WTC11 (cell line): ENCODE results near the gene ARMC7. TPM values are rescaled to one million over a fixed set of nuclear protein-coding genes. Genes with fewer than 3 reads are reported as not detected.
"Not testable (repeated sequence)": the region's sequence is repeated elsewhere in the genome, so short reads cannot be mapped to it uniquely, and the experiment has no call there.

ENCODE experiments used
- ATAC-seq: fragments of 200-7000 bp; cut with Tn5 transposase; 2 replicates; pipeline ENCODE4 v1.10.0; 2021; ENCODE audit warnings: mild to moderate bottlenecking, moderate library complexity
- CTCF ChIA-PET: fragments of 300-600 bp; sonication (Branson Sonifier 250); formaldehyde crosslinking; loops from one replicate; lab custom pipeline; 2021; ENCODE audit warnings: antibody characterized with exemption; lab: Charles Lee
- POLR2A ChIA-PET: fragments of 350-600 bp; sonication (Branson Sonifier 250); formaldehyde crosslinking; loops from one replicate; lab custom pipeline; 2021; ENCODE audit warnings: antibody characterized with exemption; lab: Charles Lee
- DNase-seq: peaks from one replicate; pipeline ENCODE4 v3.0.0; 2021; ENCODE audit warnings: low spot score
- H3K27ac Mint-ChIP-seq: 2 replicates; pipeline ENCODE4 v1.8.0; 2021; ENCODE audit warnings: mixed read lengths
- H3K27me3 Mint-ChIP-seq: 2 replicates; pipeline ENCODE4 v1.8.0; 2021; ENCODE audit warnings: low read depth, mild to moderate bottlenecking, moderate library complexity, mixed read lengths
- H3K36me3 Mint-ChIP-seq: 2 replicates; pipeline ENCODE4 v1.8.0; 2021; ENCODE audit warnings: mixed read lengths
- H3K4me1 Mint-ChIP-seq: 2 replicates; pipeline ENCODE4 v1.8.0; 2022; ENCODE audit warnings: mixed read lengths
- H3K4me3 Mint-ChIP-seq: 2 replicates; pipeline ENCODE4 v1.8.0; 2021; ENCODE audit warnings: mild to moderate bottlenecking, moderate library complexity, mixed read lengths
- H3K9me3 Mint-ChIP-seq: 2 replicates; pipeline ENCODE4 v1.8.0; 2021; ENCODE audit warnings: mixed read lengths
- CBFB ChIP-seq: sonication (generic); formaldehyde crosslinking; IDR thresholded peaks from 2 replicates; pipeline ENCODE4 v1.8.1; 2022; ENCODE audit warnings: mild to moderate bottlenecking, low read depth, missing genetic modification reagents
- CREB1 ChIP-seq: sonication (generic); formaldehyde crosslinking; IDR thresholded peaks from 2 replicates; pipeline ENCODE4 v1.8.0; 2023; ENCODE audit warnings: mild to moderate bottlenecking, missing genetic modification reagents
- ELF4 ChIP-seq: sonication (generic); formaldehyde crosslinking; IDR thresholded peaks from 2 replicates; pipeline ENCODE4 v1.8.1; 2022; ENCODE audit warnings: low read depth, mild to moderate bottlenecking, moderate library complexity, missing genetic modification reagents
- GABPB1 ChIP-seq: sonication (generic); formaldehyde crosslinking; IDR thresholded peaks from 2 replicates; pipeline ENCODE4 v1.8.1; 2023; ENCODE audit warnings: mild to moderate bottlenecking, missing genetic modification reagents
- IRF2 ChIP-seq: sonication (generic); formaldehyde crosslinking; IDR thresholded peaks from 2 replicates; pipeline ENCODE4 v1.8.0; 2022; ENCODE audit warnings: low read depth, missing genetic modification reagents, borderline replicate concordance
- MXD4 ChIP-seq: fragments of 250-450 bp; sonication (Bioruptor Pico); IDR thresholded peaks from 2 replicates; pipeline ENCODE4 v1.8.0; 2021; ENCODE audit warnings: mild to moderate bottlenecking, moderate library complexity, borderline replicate concordance
- SMAD4 ChIP-seq: sonication (generic); formaldehyde crosslinking; IDR thresholded peaks from 2 replicates; pipeline ENCODE4 v1.8.0; 2022; ENCODE audit warnings: mild to moderate bottlenecking, missing genetic modification reagents
- SOX15 ChIP-seq: fragments of 250-450 bp; sonication (Bioruptor Pico); IDR thresholded peaks from 2 replicates; pipeline ENCODE4 v1.9.0; 2021; ENCODE audit warnings: mild to moderate bottlenecking
- TEAD1 ChIP-seq: sonication (generic); formaldehyde crosslinking; IDR thresholded peaks from 2 replicates; pipeline ENCODE4 v1.8.0; 2022; ENCODE audit warnings: mild to moderate bottlenecking, missing genetic modification reagents
- ZBTB21 ChIP-seq: sonication (generic); formaldehyde crosslinking; IDR thresholded peaks from 2 replicates; pipeline ENCODE4 v1.8.1; 2023; ENCODE audit warnings: mild to moderate bottlenecking, missing genetic modification reagents, borderline replicate concordance
- ZNF121 ChIP-seq: sonication (generic); formaldehyde crosslinking; IDR thresholded peaks from 2 replicates; pipeline ENCODE4 v1.8.0; 2023; ENCODE audit warnings: missing genetic modification reagents
- ZNF317 ChIP-seq: sonication (generic); formaldehyde crosslinking; IDR thresholded peaks from 2 replicates; pipeline ENCODE4 v1.8.1; 2023; ENCODE audit warnings: low read depth, mild to moderate bottlenecking, moderate library complexity, missing genetic modification reagents, borderline replicate concordance
- ZNF416 ChIP-seq: fragments of 250-450 bp; sonication (Bioruptor Pico); IDR thresholded peaks from 2 replicates; pipeline ENCODE4 v1.9.0; 2021; ENCODE audit warnings: mild to moderate bottlenecking, inconsistent platforms
- total RNA-seq: library from RNA; stranded (reverse); gene quantifications from 3 replicates; pipeline ENCODE4 v1.2.3, GENCODE V29; 2021
- TF ChIP-seq, protein P1 (sequence below): fragments of 250-450 bp; sonication (Bioruptor Pico); IDR thresholded peaks from 2 replicates; pipeline ENCODE4 v1.9.0; 2021; ENCODE audit warnings: mild to moderate bottlenecking
- TF ChIP-seq, protein P2 (sequence below): sonication (generic); formaldehyde crosslinking; IDR thresholded peaks from 2 replicates; pipeline ENCODE4 v1.8.1; 2022; ENCODE audit warnings: missing genetic modification reagents, borderline replicate concordance
- TF ChIP-seq, protein P3 (sequence below): sonication (generic); formaldehyde crosslinking; IDR thresholded peaks from 2 replicates; pipeline ENCODE4 v1.8.1; 2023; ENCODE audit warnings: mild to moderate bottlenecking, missing genetic modification reagents, moderate library complexity
- TF ChIP-seq, protein P4 (sequence below): sonication (generic); formaldehyde crosslinking; IDR thresholded peaks from 2 replicates; pipeline ENCODE4 v1.8.0; 2022; ENCODE audit warnings: mild to moderate bottlenecking, missing genetic modification reagents
- TF ChIP-seq, protein P5 (sequence below): sonication (generic); formaldehyde crosslinking; IDR thresholded peaks from 2 replicates; pipeline ENCODE4 v1.8.1; 2022; ENCODE audit warnings: low read depth, mild to moderate bottlenecking, moderate library complexity, missing genetic modification reagents, borderline replicate concordance
- TF ChIP-seq, protein P6 (sequence below): fragments of 250-450 bp; sonication (Bioruptor Pico); IDR thresholded peaks from 2 replicates; pipeline ENCODE4 v1.9.0; 2021; ENCODE audit warnings: mild to moderate bottlenecking, borderline replicate concordance

ARMC7 gene
- total RNA-seq, 1 experiment from 2014 or later, result 13.2 TPM

DNA sequence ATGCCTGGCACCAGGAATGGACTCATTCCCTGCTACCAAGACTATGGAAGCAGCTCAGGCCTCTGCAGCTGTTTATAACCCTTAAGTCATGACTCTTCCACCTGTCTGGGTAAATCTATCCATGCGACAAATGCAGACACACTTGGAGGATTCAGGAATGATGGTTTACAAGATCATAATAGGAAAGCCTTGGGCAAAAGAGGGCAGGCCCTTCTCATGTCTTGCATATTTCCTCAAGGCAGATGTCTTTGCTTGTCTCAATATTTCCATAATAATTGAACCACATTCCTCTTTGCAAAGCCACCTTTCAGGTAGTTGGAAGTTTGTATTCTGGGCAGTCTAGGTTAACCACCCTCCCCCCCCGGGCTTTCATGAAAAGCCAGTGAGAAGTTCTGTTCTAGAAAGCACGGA is 45.4 kb downstream of the ARMC7 start:
- no peaks in the 10 kb centered on the region for H3K9me3 Mint-ChIP-seq
- DNase-seq (peak; percentile 23), ATAC-seq (peak; percentile 4)
- peak overlapping the region; percentile 94 for H3K27ac Mint-ChIP-seq
- peaks cover 3% of the 10 kb centered on the region; the same call in 1 of the 2 replicates for H3K27me3 Mint-ChIP-seq
- ChIA-PET CTCF (interaction anchor here (0.5 to 2.3 kb wide), 10 partner anchors 17 to 770 kb away, joined by 3 to 18 read pairs (median 5); partner anchors contain the start of genes MIF4GD and NT5C), POLR2A (interaction anchor here (0.6 to 1.5 kb wide), 8 partner anchors 13 to 68 kb away, joined by 3 to 9 read pairs (median 4); partner anchors contain the start of genes NUP85 and SLC16A5)
- peaks cover 7% of the 10 kb centered on the region; the same call in 1 of the 2 replicates for H3K36me3 Mint-ChIP-seq
- peak overlapping the region; percentile 81 for H3K4me3 Mint-ChIP-seq
- peaks cover 43% of the 10 kb centered on the region for H3K4me1 Mint-ChIP-seq
- TF ChIP-seq ZBTB21 (CRISPR knock-in tag), result no peak
- TF ChIP-seq, protein P1, sequence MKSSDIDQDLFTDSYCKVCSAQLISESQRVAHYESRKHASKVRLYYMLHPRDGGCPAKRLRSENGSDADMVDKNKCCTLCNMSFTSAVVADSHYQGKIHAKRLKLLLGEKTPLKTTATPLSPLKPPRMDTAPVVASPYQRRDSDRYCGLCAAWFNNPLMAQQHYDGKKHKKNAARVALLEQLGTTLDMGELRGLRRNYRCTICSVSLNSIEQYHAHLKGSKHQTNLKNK, result no peak
- no peak for TF ChIP-seq SOX15 (CRISPR knock-in tag)
- TF ChIP-seq, protein P2, sequence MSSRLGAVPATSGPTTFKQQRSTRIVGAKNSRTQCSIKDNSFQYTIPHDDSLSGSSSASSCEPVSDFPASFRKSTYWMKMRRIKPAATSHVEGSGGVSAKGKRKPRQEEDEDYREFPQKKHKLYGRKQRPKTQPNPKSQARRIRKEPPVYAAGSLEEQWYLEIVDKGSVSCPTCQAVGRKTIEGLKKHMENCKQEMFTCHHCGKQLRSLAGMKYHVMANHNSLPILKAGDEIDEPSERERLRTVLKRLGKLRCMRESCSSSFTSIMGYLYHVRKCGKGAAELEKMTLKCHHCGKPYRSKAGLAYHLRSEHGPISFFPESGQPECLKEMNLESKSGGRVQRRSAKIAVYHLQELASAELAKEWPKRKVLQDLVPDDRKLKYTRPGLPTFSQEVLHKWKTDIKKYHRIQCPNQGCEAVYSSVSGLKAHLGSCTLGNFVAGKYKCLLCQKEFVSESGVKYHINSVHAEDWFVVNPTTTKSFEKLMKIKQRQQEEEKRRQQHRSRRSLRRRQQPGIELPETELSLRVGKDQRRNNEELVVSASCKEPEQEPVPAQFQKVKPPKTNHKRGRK (CRISPR knock-in tag), result no peak
- no peak for TF ChIP-seq ZNF317 (CRISPR knock-in tag)
- no peak for TF ChIP-seq IRF2 (CRISPR knock-in tag)
- TF ChIP-seq, protein P3, sequence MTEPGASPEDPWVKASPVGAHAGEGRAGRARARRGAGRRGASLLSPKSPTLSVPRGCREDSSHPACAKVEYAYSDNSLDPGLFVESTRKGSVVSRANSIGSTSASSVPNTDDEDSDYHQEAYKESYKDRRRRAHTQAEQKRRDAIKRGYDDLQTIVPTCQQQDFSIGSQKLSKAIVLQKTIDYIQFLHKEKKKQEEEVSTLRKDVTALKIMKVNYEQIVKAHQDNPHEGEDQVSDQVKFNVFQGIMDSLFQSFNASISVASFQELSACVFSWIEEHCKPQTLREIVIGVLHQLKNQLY (CRISPR knock-in tag), result no peak
- no peak for TF ChIP-seq ZNF121 (CRISPR knock-in tag)
- TF ChIP-seq CBFB, result no peak
- no peak for TF ChIP-seq SMAD4 (CRISPR knock-in tag)
- TF ChIP-seq ELF4, result no peak
- TF ChIP-seq, protein P4, sequence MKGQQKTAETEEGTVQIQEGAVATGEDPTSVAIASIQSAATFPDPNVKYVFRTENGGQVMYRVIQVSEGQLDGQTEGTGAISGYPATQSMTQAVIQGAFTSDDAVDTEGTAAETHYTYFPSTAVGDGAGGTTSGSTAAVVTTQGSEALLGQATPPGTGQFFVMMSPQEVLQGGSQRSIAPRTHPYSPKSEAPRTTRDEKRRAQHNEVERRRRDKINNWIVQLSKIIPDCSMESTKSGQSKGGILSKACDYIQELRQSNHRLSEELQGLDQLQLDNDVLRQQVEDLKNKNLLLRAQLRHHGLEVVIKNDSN (CRISPR knock-in tag), result no peak
- TF ChIP-seq CREB1, result no peak
- no peak for TF ChIP-seq TEAD1 (CRISPR knock-in tag)
- no peak for TF ChIP-seq ZNF416 (CRISPR knock-in tag)
- TF ChIP-seq, protein P5, sequence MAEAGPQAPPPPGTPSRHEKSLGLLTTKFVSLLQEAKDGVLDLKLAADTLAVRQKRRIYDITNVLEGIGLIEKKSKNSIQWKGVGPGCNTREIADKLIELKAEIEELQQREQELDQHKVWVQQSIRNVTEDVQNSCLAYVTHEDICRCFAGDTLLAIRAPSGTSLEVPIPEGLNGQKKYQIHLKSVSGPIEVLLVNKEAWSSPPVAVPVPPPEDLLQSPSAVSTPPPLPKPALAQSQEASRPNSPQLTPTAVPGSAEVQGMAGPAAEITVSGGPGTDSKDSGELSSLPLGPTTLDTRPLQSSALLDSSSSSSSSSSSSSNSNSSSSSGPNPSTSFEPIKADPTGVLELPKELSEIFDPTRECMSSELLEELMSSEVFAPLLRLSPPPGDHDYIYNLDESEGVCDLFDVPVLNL (CRISPR knock-in tag), result no peak
- TF ChIP-seq GABPB1 (CRISPR knock-in tag), result no peak
- no peak for TF ChIP-seq MXD4
- TF ChIP-seq, protein P6, sequence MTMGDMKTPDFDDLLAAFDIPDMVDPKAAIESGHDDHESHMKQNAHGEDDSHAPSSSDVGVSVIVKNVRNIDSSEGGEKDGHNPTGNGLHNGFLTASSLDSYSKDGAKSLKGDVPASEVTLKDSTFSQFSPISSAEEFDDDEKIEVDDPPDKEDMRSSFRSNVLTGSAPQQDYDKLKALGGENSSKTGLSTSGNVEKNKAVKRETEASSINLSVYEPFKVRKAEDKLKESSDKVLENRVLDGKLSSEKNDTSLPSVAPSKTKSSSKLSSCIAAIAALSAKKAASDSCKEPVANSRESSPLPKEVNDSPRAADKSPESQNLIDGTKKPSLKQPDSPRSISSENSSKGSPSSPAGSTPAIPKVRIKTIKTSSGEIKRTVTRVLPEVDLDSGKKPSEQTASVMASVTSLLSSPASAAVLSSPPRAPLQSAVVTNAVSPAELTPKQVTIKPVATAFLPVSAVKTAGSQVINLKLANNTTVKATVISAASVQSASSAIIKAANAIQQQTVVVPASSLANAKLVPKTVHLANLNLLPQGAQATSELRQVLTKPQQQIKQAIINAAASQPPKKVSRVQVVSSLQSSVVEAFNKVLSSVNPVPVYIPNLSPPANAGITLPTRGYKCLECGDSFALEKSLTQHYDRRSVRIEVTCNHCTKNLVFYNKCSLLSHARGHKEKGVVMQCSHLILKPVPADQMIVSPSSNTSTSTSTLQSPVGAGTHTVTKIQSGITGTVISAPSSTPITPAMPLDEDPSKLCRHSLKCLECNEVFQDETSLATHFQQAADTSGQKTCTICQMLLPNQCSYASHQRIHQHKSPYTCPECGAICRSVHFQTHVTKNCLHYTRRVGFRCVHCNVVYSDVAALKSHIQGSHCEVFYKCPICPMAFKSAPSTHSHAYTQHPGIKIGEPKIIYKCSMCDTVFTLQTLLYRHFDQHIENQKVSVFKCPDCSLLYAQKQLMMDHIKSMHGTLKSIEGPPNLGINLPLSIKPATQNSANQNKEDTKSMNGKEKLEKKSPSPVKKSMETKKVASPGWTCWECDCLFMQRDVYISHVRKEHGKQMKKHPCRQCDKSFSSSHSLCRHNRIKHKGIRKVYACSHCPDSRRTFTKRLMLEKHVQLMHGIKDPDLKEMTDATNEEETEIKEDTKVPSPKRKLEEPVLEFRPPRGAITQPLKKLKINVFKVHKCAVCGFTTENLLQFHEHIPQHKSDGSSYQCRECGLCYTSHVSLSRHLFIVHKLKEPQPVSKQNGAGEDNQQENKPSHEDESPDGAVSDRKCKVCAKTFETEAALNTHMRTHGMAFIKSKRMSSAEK (CRISPR knock-in tag), result no peak

DNA sequence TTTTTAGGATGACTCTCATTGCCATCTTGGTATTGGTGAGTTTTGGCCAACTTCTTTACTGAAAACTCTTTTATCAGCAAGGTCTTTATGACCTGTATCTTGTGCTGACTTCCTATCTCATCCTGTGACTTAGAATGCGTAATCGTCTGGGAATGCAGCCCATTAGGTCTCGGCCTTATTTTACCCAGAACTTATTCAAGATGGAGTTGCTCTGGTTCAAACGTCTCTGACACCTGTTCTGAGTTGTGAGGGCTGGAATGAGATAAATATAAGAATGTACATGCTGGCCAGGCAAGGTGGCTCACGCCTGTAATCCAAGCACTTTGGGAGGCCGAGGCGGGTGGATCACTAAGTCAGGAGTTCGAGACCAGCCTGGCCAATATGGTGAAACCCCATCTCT is 48.7 kb downstream of the ARMC7 start:
- H3K4me3 Mint-ChIP-seq, H3K36me3 Mint-ChIP-seq, POLR2A ChIA-PET, H3K9me3 Mint-ChIP-seq, ATAC-seq, H3K27me3 Mint-ChIP-seq, DNase-seq: not testable (repeated sequence)
- CTCF ChIA-PET, result interaction anchor here (0.7 to 0.8 kb wide), 2 partner anchors 14 to 171 kb away, joined by 3 to 5 read pairs; partner anchors contain the start of gene CDR2L
- Mint-ChIP-seq H3K4me1 (peaks cover 21% of the 10 kb centered on the region), H3K27ac (0 out of 2 replicates have a peak overlapping the region, but pooled peaks have one; percentile 29)
